GM12878 (cell line): ENCODE measurements around the gene ICA1. TPM values are rescaled to one million over a fixed set of nuclear protein-coding genes. Genes with fewer than 3 reads are reported as not detected.

Experiments used
- ATAC-seq: fragments of 200-7000 bp; cut with Tn5 transposase; 3 replicates; pipeline ENCODE4 v1.9.1; 2020; ENCODE audit warnings: mild to moderate bottlenecking, moderate library complexity
- BruUV-seq: library from RNA; stranded (reverse); fragments of 400-500 nt; replicated peaks from 2 replicates; lab custom pipeline; 2021; lab: Mats Ljungman, UMichigan
- CTCF ChIA-PET: fragments of 300-600 bp; sonication (Branson Sonifier 250); formaldehyde crosslinking; extraction: SDS; loops from one replicate; lab custom pipeline; 2021; ENCODE audit warnings: inconsistent platforms; lab: Yijun Ruan, JAX
- POLR2A ChIA-PET: fragments of 350-600 bp; formaldehyde crosslinking; extraction: SDS; loops from one replicate; lab custom pipeline; 2021; ENCODE audit warnings: inconsistent platforms; lab: Charles Lee
- RAD21 ChIA-PET: fragments of 300-600 bp; sonication (Branson Sonifier 250); formaldehyde crosslinking; loops from one replicate; lab custom pipeline; 2023; ENCODE audit warnings: antibody characterized with exemption; ENCODE audit not compliant: unreplicated experiment; lab: Charles Lee
- SMC1A ChIA-PET: fragments of 300-600 bp; sonication (Branson Sonifier 250); formaldehyde crosslinking; loops from one replicate; lab custom pipeline; 2023; ENCODE audit not compliant: unreplicated experiment, uncharacterized antibody; lab: Charles Lee
- DNase-seq: peaks from one replicate; pipeline ENCODE4 v3.0.0-alpha.2; 2011; ENCODE audit warnings: low read depth, low spot score
- FAIRE-seq: peaks from 3 replicates; lab custom pipeline; 2011; peaks lifted over from hg19 to GRCh38; lab: Jason Lieb, UNC
- H2AFZ ChIP-seq: 2 replicates; pipeline ENCODE4 v1.6.0; 2011; ENCODE audit warnings: low read depth, low read length, control low read depth; ENCODE audit not compliant: control insufficient read depth
- H3K27ac ChIP-seq: 2 replicates; pipeline ENCODE4 v1.5.1; 2011; ENCODE audit warnings: control low read depth; ENCODE audit not compliant: control insufficient read depth, insufficient read depth
- H3K27me3 ChIP-seq, 2 experiments: replicated peaks in 1 of 2; 2 replicates each; pipeline versions ENCODE4 v1.6.0 to v1.6.1; 2011; ENCODE audit warnings: low read length in 1 of 2; ENCODE audit not compliant: control insufficient read depth in 2 of 2, insufficient read depth in 2 of 2
- H3K36me3 ChIP-seq, 2 experiments: 2 replicates each; pipeline ENCODE4 v1.5.1; 2011; ENCODE audit warnings: low read length in 1 of 2; ENCODE audit not compliant: control insufficient read depth in 2 of 2, insufficient read depth in 2 of 2
- H3K4me1 ChIP-seq: 2 replicates; pipeline ENCODE4 v1.6.1; 2011; ENCODE audit warnings: mild to moderate bottlenecking, low read length, moderate library complexity, mixed read lengths; ENCODE audit not compliant: control insufficient read depth, insufficient read depth
- H3K4me2 ChIP-seq: 2 replicates; pipeline ENCODE4 v1.6.0; 2011; ENCODE audit warnings: control low read depth; ENCODE audit not compliant: control insufficient read depth, insufficient read depth
- H3K4me3 ChIP-seq: fragments of 200-600 bp; sonication (generic); 2 replicates; pipeline ENCODE4 v1.5.1; 2016
- H3K79me2 ChIP-seq: 2 replicates; pipeline ENCODE4 v1.6.0; 2011; ENCODE audit warnings: low read length; ENCODE audit not compliant: control insufficient read depth, insufficient read depth
- H3K9ac ChIP-seq: 2 replicates; pipeline ENCODE4 v1.8.0; 2011; ENCODE audit warnings: low read length, control low read depth, mixed read lengths; ENCODE audit not compliant: control insufficient read depth, insufficient read depth
- H3K9me3 ChIP-seq: replicated peaks from 3 replicates; pipeline ENCODE4 v1.5.1; 2011; ENCODE audit warnings: mild to moderate bottlenecking, low read length; ENCODE audit not compliant: control insufficient read depth, insufficient read depth
- H4K20me1 ChIP-seq: 2 replicates; pipeline ENCODE4 v1.6.0; 2011; ENCODE audit not compliant: control insufficient read depth, insufficient read depth
- BACH1 ChIP-seq: fragments of 450-650 bp; IDR thresholded peaks from 2 replicates; pipeline ENCODE4 v1.6.1; 2017; ENCODE audit warnings: mild to moderate bottlenecking, borderline replicate concordance
- BHLHE40 ChIP-seq, 2 experiments: fragments of 450-650 bp in 1 of 2; IDR thresholded peaks; 2 replicates each; pipeline ENCODE4 v1.6.1; 2011 to 2017; ENCODE audit warnings: low read depth in 2 of 2, borderline replicate concordance in 1 of 2, improper control_type of control experiment in 1 of 2, low read length in 1 of 2, mild to moderate bottlenecking in 1 of 2
- IRF5 ChIP-seq: fragments of 450-650 bp; IDR thresholded peaks from 2 replicates; pipeline ENCODE4 v1.6.1; 2017; ENCODE audit warnings: borderline replicate concordance
- MEF2A ChIP-seq: IDR thresholded peaks from 2 replicates; pipeline ENCODE4 v1.6.1; 2011; ENCODE audit warnings: low read depth, mild to moderate bottlenecking, low read length, moderate library complexity; ENCODE audit not compliant: insufficient read depth
- PML ChIP-seq: IDR thresholded peaks from 2 replicates; pipeline ENCODE4 v1.6.1; 2012; ENCODE audit warnings: low read length, inconsistent platforms
- RBBP5 ChIP-seq: fragments of 200-600 bp; sonication (generic); conservative IDR thresholded peaks from 2 replicates; pipeline ENCODE4 v1.6.1; 2016
- WGBS: methylation state at CpG from one replicate; pipeline ENCODE4 v1.1.6; 2016; ENCODE audit warnings: low lambda C conversion rate; ENCODE audit not compliant: insufficient replicate concordance, insufficient coverage; ENCODE audit errors: missing lambda C conversion rate; 5-methylcytosine and 5-hydroxymethylcytosine counted together
- in situ Hi-C: fragments of 300-500 bp; cut with MboI; formaldehyde crosslinking; loops from 9 replicates; pipeline ENCODE4 v1.14.3; 2018; ENCODE audit warnings: mixed read lengths
- intact Hi-C: fragments of 100-400 bp; cut with micrococcal nuclease; formaldehyde crosslinking; loops from one replicate; pipeline ENCODE4 v1.14.2; 2022; ENCODE audit not compliant: unreplicated experiment
- polyA plus RNA-seq, 11 experiments: library from polyadenylated mRNA; depleted of rRNA in 4 of 11; unstranded in 6 of 11; stranded (reverse) in 5 of 11; fragments of >200 nt; fragmentation: Nextera tagmentation in 4 of 11; fragmentation: Illumina TruSeq in 1 of 11; extraction: Ambion mirVana in 4 of 11; extraction: Trizol in 1 of 11; gene quantifications; 1 replicate in 1 of 11; 2 replicates in 10 of 11; pipeline versions ENCODE4 v1.2.1 to v1.2.3, GENCODE V29; 2011 to 2016; ENCODE audit warnings: inconsistent platforms in 2 of 11, missing spikeins in 2 of 11, low read depth in 1 of 11
- total RNA-seq, 4 experiments: library from RNA; depleted of rRNA in 3 of 4; stranded (reverse); fragments of >200 nt in 3 of 4; fragmentation: Illumina TruSeq in 1 of 4; extraction: Trizol in 1 of 4; gene quantifications; 2 replicates each; pipeline versions ENCODE4 v1.2.1 to v1.2.3, GENCODE V29; 2013 to 2021

The ICA1 gene
- total and polyA plus RNA-seq, 10 of the 15 experiments (the other 5 are each of a cell fraction or from before 2014, with no cell fraction given): 1.3 to 35.1 (median 3.3) TPM

- Histone ChIP-seq H3K36me3 (no peaks in the 10 kb centered on the region), H3K4me2 (no peak overlapping the region), H3K4me3 (no peak overlapping the region), H3K79me2 (no peaks in the 10 kb centered on the region), H3K9ac (no peak overlapping the region), H2AFZ (no peak overlapping the region), H3K27ac (no peak overlapping the region)
- POLR2A ChIA-PET: no interaction called here
- RAD21 ChIA-PET: no interaction called here
- intact Hi-C loops: loop anchor here (10.0 kb wide), 2 partner anchors 526 to 1326 kb away; no protein-coding TSS in a partner anchor
- 58% methylated on average over 3 of the region's 3 CpGs for WGBS
- CTCF ChIA-PET: interaction anchor here (1.1 to 1.3 kb wide), 2 partner anchors 13 to 23 kb away, joined by 3 to 4 read pairs; no protein-coding TSS in a partner anchor
- TF ChIP-seq BACH1: no peak
- no peak for TF ChIP-seq PML
- TF ChIP-seq BHLHE40 (IDR thresholded peaks at IDR 0.05; ENCODE audit: borderline replicate concordance in 1 of 2, low read depth in 2 of 2, low read length in 1 of 2): no peak
- no peak for TF ChIP-seq IRF5
- no peak for TF ChIP-seq RBBP5
- no peak for TF ChIP-seq MEF2A
- TF ChIP-seq, all 136 proteins: peak for 0
- no peaks in the 10 kb centered on the region for H3K4me1 ChIP-seq
- BruUV-seq: no TSS peak
- SMC1A ChIA-PET: no interaction called here
- in situ Hi-C loops: no loop called here
- ATAC-seq (no peak), FAIRE-seq (no peak), DNase-seq (no peak)
- H4K20me1 ChIP-seq: no peaks in the 10 kb centered on the region
- no peaks in the 10 kb centered on the region; a peak in 1 of 4 replicates for H3K27me3 ChIP-seq
- H3K9me3 ChIP-seq: no peaks in the 10 kb centered on the region
Measured at GRCh38 chr7:8290645-8291308, 28.8 kb upstream of the ICA1 start.
